Suprapubic skin (tissue), 4 donors: Measurements from ENCODE around the gene UCP3. TPM values are rescaled to one million over a fixed set of nuclear protein-coding genes. Genes with fewer than 3 reads are reported as not detected.
A peak's percentile ranks its signal among the peaks of the same experiment; 100 is the strongest.

ENCODE experiments used
- DNase-seq, 2 donors: peaks; one replicate each; pipeline ENCODE4 v3.0.0-alpha.2; 2019; ENCODE audit warnings: low spot score in 2 of 2
- H3K27ac ChIP-seq: fragments of 200-600 bp; sonication (generic); one replicate; pipeline ENCODE4 v1.5.1; 2019
- H3K27me3 ChIP-seq: fragments of 200-600 bp; sonication (generic); one replicate; pipeline ENCODE4 v1.5.1; 2019
- H3K36me3 ChIP-seq: fragments of 200-600 bp; sonication (generic); one replicate; pipeline ENCODE4 v1.5.1; 2019
- H3K4me1 ChIP-seq: fragments of 200-600 bp; sonication (generic); one replicate; pipeline ENCODE4 v1.5.1; 2019
- H3K4me3 ChIP-seq: fragments of 200-600 bp; sonication (generic); one replicate; pipeline ENCODE4 v1.5.1; 2019; ENCODE audit warnings: mild to moderate bottlenecking
- H3K9me3 ChIP-seq: fragments of 200-600 bp; sonication (generic); one replicate; pipeline ENCODE4 v1.5.1; 2019
- CTCF ChIP-seq, 2 donors: fragments of 200-600 bp in 1 of 2; fragments of 450-650 bp in 1 of 2; sonication (generic) in 1 of 2; IDR thresholded peaks; one replicate each; pipeline ENCODE4 v1.5.1; 2016 to 2019; ENCODE audit warnings: antibody characterized with exemption in 2 of 2, mild to moderate bottlenecking in 1 of 2, moderate library complexity in 1 of 2
- EP300 ChIP-seq: sonication (generic); formaldehyde crosslinking; IDR thresholded peaks from one replicate; pipeline ENCODE4 v1.6.1; 2017; ENCODE audit warnings: antibody characterized with exemption
- POLR2A ChIP-seq, 2 donors: fragments of 450-650 bp; IDR thresholded peaks; one replicate each; pipeline ENCODE4 v1.6.1; 2017; ENCODE audit warnings: antibody characterized with exemption in 2 of 2, mild to moderate bottlenecking in 2 of 2, moderate library complexity in 2 of 2
- POLR2AphosphoS5 ChIP-seq, 3 donors: sonication (generic); formaldehyde crosslinking; IDR thresholded peaks; one replicate each; pipeline ENCODE4 v1.6.1; 2017; ENCODE audit warnings: antibody characterized with exemption in 3 of 3
- WGBS: methylation state at CpG from one replicate; pipeline ENCODE4 v1.1.5; 2018; 5-methylcytosine and 5-hydroxymethylcytosine counted together
- total RNA-seq, 4 donors: library from RNA; depleted of rRNA; stranded (reverse); fragments of >200 nt; gene quantifications; one replicate each; pipeline ENCODE4 v1.1.0, GENCODE V29; 2016

Gene UCP3
- total RNA-seq, 4 donors from 2014 or later = 2.3 to 6.6 (median 3.9) TPM

DNA sequence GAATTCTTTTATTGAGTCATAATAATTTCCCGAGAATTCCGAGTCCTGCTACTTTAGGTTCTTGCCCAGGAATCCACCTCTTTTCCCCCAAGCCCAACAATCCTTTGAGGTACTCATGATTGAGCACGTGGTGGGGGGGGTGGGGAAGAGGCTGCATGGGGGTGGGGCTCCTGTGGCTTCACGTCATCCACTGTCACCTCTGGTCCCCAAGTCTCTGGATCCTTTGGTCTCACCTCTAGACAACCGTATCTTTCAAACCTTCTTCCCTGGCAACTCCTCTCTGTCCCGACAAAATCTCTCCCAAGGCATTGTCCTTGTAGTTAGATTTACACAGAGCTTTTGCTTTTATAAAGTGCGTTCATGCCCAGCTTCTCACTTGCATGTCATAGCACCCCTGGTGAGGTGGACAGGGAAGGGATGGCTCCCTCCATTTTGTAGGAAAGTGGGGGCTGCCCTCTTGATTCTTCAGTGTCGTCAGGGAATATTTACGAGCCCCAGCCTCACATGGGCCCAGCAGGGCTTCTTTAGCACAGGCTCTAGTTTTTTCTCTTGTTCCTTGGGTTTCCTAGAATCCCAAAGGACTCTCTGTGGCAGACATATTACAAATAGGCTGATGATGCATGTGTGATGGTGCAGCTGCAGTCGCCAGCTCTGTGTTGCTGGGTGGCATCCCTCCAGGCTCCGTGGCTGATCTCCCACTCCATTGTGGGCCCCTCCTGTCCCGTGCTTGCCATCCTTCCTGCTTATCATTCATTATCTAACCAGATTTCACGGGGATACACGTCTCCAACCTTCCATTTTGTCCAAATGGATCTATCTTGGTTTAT, 8.4 kb downstream of the UCP3 start:
- no peaks in the 10 kb centered on the region for H3K9me3 ChIP-seq
- no peaks in the 10 kb centered on the region for H3K27me3 ChIP-seq
- TF ChIP-seq EP300 (no peak), CTCF (IDR thresholded peaks at IDR 0.05) (no peak), POLR2AphosphoS5 (IDR thresholded peaks at IDR 0.05) (no peak), POLR2A (IDR thresholded peaks at IDR 0.05) (no peak)
- DNase-seq = peak in 1 of 2 donors; percentile 35
- no peak overlapping the region for H3K4me3 ChIP-seq
- H3K27ac ChIP-seq = no peak overlapping the region
- WGBS = 88% methylated on average over 14 of the region's 14 CpGs
- no peaks in the 10 kb centered on the region for H3K4me1 ChIP-seq
- H3K36me3 ChIP-seq = peaks cover 23% of the 10 kb centered on the region

DNA sequence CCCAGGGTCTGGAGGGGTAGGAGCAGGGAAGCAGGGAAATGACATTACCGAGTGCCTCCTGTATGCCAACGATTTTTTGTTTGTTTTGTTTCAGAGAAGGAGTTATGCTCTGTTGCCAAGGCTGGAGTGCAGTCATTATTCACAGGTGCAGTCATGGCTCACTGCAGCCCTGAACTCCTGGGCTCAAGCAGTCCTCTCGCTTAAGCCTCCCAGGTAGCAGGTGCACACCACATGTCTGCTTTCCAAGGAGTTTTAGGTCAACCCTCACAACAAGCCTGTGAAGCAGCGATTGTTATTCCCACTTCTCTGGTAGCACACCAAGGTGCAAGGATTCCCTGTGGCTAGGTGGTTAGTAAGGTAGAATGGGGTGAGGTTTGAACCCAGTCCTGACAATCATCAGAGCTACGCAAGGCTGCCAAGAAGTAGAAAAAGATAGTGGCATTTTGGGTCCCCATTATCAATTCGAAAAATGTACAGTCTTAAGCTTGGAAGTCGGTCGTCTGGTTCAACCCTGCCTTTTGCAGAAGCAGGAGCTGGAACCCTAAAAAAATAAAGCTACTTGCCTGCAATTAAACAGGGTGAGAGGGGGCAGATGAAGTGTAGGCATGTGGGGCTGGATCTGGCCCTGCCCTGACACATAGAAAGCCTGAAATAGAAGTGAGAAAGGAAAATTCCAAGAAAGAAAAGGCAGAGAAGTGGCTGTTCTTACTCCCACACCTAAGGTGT, 9.1 kb downstream of the UCP3 start:
- H3K9me3 ChIP-seq = no peaks in the 10 kb centered on the region
- no peaks in the 10 kb centered on the region for H3K4me1 ChIP-seq
- H3K4me3 ChIP-seq = no peak overlapping the region
- WGBS = 82% methylated on average over 8 of the region's 8 CpGs
- no peaks in the 10 kb centered on the region for H3K27me3 ChIP-seq
- no peak overlapping the region for H3K27ac ChIP-seq
- TF ChIP-seq POLR2AphosphoS5 (IDR thresholded peaks at IDR 0.05) = no peak
- TF ChIP-seq POLR2A (IDR thresholded peaks at IDR 0.05) = no peak
- no peak for TF ChIP-seq CTCF (IDR thresholded peaks at IDR 0.05)
- no peak for TF ChIP-seq EP300
- DNase-seq = peak in 1 of 2 donors; percentile 8
- H3K36me3 ChIP-seq = peaks cover 23% of the 10 kb centered on the region

- Histone ChIP-seq H3K36me3 (peaks cover 17% of the 10 kb centered on the region), H3K4me3 (no peak overlapping the region), H3K9me3 (no peaks in the 10 kb centered on the region), H3K27ac (no peak overlapping the region), H3K27me3 (no peaks in the 10 kb centered on the region), H3K4me1 (no peaks in the 10 kb centered on the region)
- WGBS = 94% methylated on average over 13 of the region's 13 CpGs
- TF ChIP-seq EP300 (no peak), CTCF (IDR thresholded peaks at IDR 0.05) (no peak), POLR2AphosphoS5 (IDR thresholded peaks at IDR 0.05) (no peak), POLR2A (IDR thresholded peaks at IDR 0.05) (no peak)
- peak in 1 of 2 donors; percentile 52 for DNase-seq
These were observed 9.9 kb downstream of the UCP3 start for GRCh38 chr11:73998846-73999575.

DNA sequence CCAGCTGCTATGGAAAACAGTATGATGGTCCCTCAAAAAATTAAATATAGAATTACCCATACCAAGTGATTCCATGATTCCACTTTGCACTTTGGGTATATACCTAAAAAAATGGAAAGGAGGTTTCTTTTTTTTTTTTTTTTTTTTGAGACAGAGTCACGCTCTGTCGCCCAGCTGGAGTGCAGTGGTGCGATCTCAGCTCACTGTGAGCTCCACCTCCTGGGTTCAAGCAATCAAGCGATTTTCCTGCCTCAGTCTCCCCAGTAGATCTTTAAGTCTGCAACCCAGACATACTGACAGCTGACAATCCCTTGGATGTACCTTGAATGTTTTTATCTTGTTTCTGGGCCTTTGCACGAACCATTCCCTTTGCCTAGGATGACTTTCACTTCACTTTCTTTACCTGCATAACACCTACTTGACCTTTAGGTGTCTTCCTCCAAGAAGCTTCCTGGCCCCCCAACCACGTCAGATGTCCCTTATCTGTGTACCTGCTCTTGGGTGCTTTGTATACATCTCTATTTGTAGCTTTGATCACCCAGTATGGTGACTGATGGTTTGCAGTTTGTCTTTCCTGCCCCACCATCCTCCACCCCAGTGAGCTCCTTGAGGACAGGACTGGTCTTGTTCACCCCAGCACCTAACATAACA, 11.6 kb downstream of the UCP3 start:
- no peak for TF ChIP-seq CTCF (IDR thresholded peaks at IDR 0.05)
- no peak for TF ChIP-seq POLR2AphosphoS5 (IDR thresholded peaks at IDR 0.05)
- no peak for TF ChIP-seq EP300
- no peak for TF ChIP-seq POLR2A (IDR thresholded peaks at IDR 0.05)
- WGBS = 77% methylated on average over 6 of the region's 6 CpGs
- no peaks in the 10 kb centered on the region for H3K4me1 ChIP-seq
- no peaks in the 10 kb centered on the region for H3K9me3 ChIP-seq
- DNase-seq = no peak
- no peak overlapping the region for H3K4me3 ChIP-seq
- H3K36me3 ChIP-seq = peaks cover 4% of the 10 kb centered on the region
- no peaks in the 10 kb centered on the region for H3K27me3 ChIP-seq
- no peak overlapping the region for H3K27ac ChIP-seq
